Transverse colon (tissue), 4 donors: ENCODE measurements around the gene FRAT2. TPM values are rescaled to one million over a fixed set of nuclear protein-coding genes. Genes with fewer than 3 reads are reported as not detected.

Experiments
- DNase-seq: peaks from one replicate; pipeline ENCODE4 v3.0.0-alpha.2; 2019
- H3K27ac ChIP-seq, 4 donors: fragments of 200-600 bp; sonication (generic); 2 replicates each; pipeline ENCODE4 v1.5.1; 2016 to 2018; ENCODE audit warnings: inconsistent platforms in 4 of 4
- H3K27me3 ChIP-seq: fragments of 200-600 bp; sonication (generic); 2 replicates; pipeline ENCODE4 v1.5.1; 2017; ENCODE audit warnings: inconsistent platforms
- H3K36me3 ChIP-seq, 4 donors: fragments of 200-600 bp; sonication (generic); 2 replicates each; pipeline ENCODE4 v1.5.1; 2017 to 2019; ENCODE audit warnings: inconsistent platforms in 4 of 4
- H3K4me1 ChIP-seq, 4 donors: fragments of 200-600 bp; sonication (generic); 2 replicates each; pipeline ENCODE4 v1.5.1; 2017 to 2020; ENCODE audit warnings: inconsistent platforms in 4 of 4
- H3K4me3 ChIP-seq, 4 donors: fragments of 200-600 bp; sonication (generic); 1 replicate in 1 of 4; 2 replicates in 3 of 4; pipeline versions ENCODE4 v1.5.1 to v1.6.1; 2017 to 2019; ENCODE audit warnings: inconsistent platforms in 4 of 4
- H3K9me3 ChIP-seq, 2 donors: fragments of 200-600 bp; sonication (generic); 2 replicates each; pipeline ENCODE4 v1.5.1; 2017 to 2019; ENCODE audit warnings: inconsistent platforms in 2 of 2
- CTCF ChIP-seq, 5 experiments: fragments of 200-600 bp in 3 of 5; fragments of 450-650 bp in 2 of 5; sonication (generic) in 3 of 5; IDR thresholded peaks; 1 replicate in 2 of 5; 2 replicates in 3 of 5; pipeline ENCODE4 v1.5.1; 2016 to 2017; ENCODE audit warnings: antibody characterized with exemption in 5 of 5, inconsistent platforms in 3 of 5, mild to moderate bottlenecking in 2 of 5, moderate library complexity in 1 of 5
- EP300 ChIP-seq: sonication (generic); formaldehyde crosslinking; IDR thresholded peaks from one replicate; pipeline ENCODE4 v1.6.1; 2017; ENCODE audit warnings: antibody characterized with exemption, low read depth
- POLR2A ChIP-seq: fragments of 450-650 bp; IDR thresholded peaks from one replicate; pipeline ENCODE4 v1.6.1; 2016; ENCODE audit warnings: antibody characterized with exemption, mild to moderate bottlenecking, moderate library complexity
- POLR2AphosphoS5 ChIP-seq, 3 donors: sonication (generic); formaldehyde crosslinking; IDR thresholded peaks; one replicate each; pipeline ENCODE4 v1.6.1; 2016; ENCODE audit warnings: antibody characterized with exemption in 3 of 3
- WGBS, 2 donors: methylation state at CpG; one replicate each; pipeline ENCODE4 v1.1.5; 2018; ENCODE audit warnings: low coverage in 1 of 2; 5-methylcytosine and 5-hydroxymethylcytosine counted together
- in situ Hi-C, 4 donors: fragments of 200-750 bp; cut with MboI; loops; one replicate each; pipeline versions ENCODE4 v1.15.0 to v1.15.1; 2017; ENCODE audit warnings: low sequenced_read_pairs in 3 of 4, low pct_ligation_motif_present in 1 of 4, low pct_unique_long_range_greater_than_20kb in 1 of 4
- intact Hi-C: fragments of 100-400 bp; cut with DNase I; formaldehyde crosslinking; loops from one replicate; pipeline ENCODE4 v1.15.1; 2023; ENCODE audit warnings: low total_unique reads
- total RNA-seq, 4 donors: library from RNA; depleted of rRNA; stranded (reverse); fragments of >200 nt; gene quantifications; one replicate each; pipeline ENCODE4 v1.1.0, GENCODE V29; 2016

Gene FRAT2
- total RNA-seq, 4 donors from 2014 or later, result 46.4 to 72.2 (median 54.6) TPM

DNA sequence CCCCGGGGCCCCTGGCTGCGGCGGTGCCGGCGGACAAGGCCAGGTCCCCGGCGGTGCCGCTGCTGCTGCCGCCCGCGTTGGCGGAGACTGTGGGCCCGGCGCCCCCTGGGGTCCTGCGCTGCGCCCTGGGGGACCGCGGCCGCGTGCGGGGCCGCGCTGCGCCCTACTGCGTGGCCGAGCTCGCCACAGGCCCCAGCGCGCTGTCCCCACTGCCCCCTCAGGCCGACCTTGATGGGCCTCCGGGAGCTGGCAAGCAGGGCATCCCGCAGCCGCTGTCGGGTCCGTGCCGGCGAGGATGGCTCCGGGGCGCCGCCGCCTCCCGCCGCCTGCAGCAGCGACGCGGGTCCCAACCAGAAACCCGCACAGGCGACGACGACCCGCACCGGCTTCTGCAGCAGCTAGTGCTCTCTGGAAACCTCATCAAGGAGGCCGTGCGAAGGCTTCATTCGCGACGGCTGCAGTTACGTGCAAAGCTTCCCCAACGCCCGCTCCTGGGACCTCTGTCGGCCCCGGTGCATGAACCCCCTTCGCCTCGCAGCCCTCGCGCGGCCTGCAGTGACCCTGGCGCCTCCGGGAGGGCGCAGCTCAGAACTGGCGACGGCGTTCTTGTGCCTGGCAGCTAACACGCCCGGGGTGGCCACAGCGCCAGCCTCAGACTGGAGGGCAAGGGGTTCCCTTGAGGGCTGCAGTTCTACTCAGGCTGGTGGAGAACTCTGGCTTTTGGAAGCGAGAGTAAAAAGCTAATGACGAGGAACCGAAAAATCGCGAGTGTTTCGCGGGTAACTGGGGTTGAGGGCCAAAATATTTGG lies 14.7 kb downstream of the FRAT2 start:
- H3K4me1 ChIP-seq, result peaks cover 7 to 27% (median 21%) of the 10 kb centered on the region in 4 donors
- H3K36me3 ChIP-seq, result no peaks in the 10 kb centered on the region
- H3K27ac ChIP-seq, result peak overlapping the region; percentile 92 to 98 (median 96)
- peak; percentile 74 for DNase-seq
- WGBS, 2 donors, result 1% methylated on average over 33 of the region's 83 CpGs; no CpG with 5 or more reads in 1 of the 2 donors
- intact Hi-C loops, result no loop called here
- H3K27me3 ChIP-seq, result no peaks in the 10 kb centered on the region
- TF ChIP-seq EP300 (no peak), CTCF (IDR thresholded peaks at IDR 0.05) (peak in 2 of 5 experiments; percentile 10 to 16), POLR2AphosphoS5 (IDR thresholded peaks at IDR 0.05) (peak; percentile 43 to 72 (median 62)), POLR2A (peak; percentile 67)
- peak overlapping the region; percentile 72 to 84 (median 75) for H3K4me3 ChIP-seq
- in situ Hi-C loops, result no loop called here
- no peaks in the 10 kb centered on the region for H3K9me3 ChIP-seq

GRCh38 chr10:97318772-97319651 lies 15.5 kb downstream of the FRAT2 start, which contains the start of gene FRAT1:
FRAT1 (plus strand) TSS chr10:97319271; CDS start chr10:97319454, 183 bp downstream.
- 0% methylated on average over 7 to 27 of the region's 79 CpGs for WGBS, 2 donors
- in situ Hi-C loops, result no loop called here
- peak within 1 kb of the TSS; percentile 72 to 84 (median 75) for H3K4me3 ChIP-seq
- intact Hi-C loops, result no loop called here
- TF ChIP-seq POLR2A (peak; percentile 82), CTCF (IDR thresholded peaks at IDR 0.05) (peak in 1 of 5 experiments; percentile 24), POLR2AphosphoS5 (IDR thresholded peaks at IDR 0.05) (peak; percentile 71 to 91 (median 81)), EP300 (no peak)
- peak; percentile 93 for DNase-seq
- peak within 1 kb of the TSS; percentile 92 to 98 (median 96) for H3K27ac ChIP-seq
- H3K4me1 ChIP-seq, result peaks cover 7 to 27% (median 21%) of the 10 kb centered on the region in 4 donors
- H3K9me3 ChIP-seq, result no peaks in the 10 kb centered on the region
- no peaks in the 10 kb centered on the region for H3K36me3 ChIP-seq
- H3K27me3 ChIP-seq, result no peaks in the 10 kb centered on the region

GRCh38 chr10:97314671-97315070 lies 19.9 kb downstream of the FRAT2 start:
- H3K36me3 ChIP-seq, result no peaks in the 10 kb centered on the region
- H3K4me1 ChIP-seq, result peaks cover 0 to 5% (median 4%) of the 10 kb centered on the region in 4 donors
- WGBS, 2 donors, result 51 to 57% methylated on average over 4 of the region's 4 CpGs
- no peak overlapping the region for H3K4me3 ChIP-seq
- intact Hi-C loops, result no loop called here
- no peaks in the 10 kb centered on the region for H3K9me3 ChIP-seq
- in situ Hi-C loops, result no loop called here
- no peak for DNase-seq
- TF ChIP-seq POLR2A (no peak), POLR2AphosphoS5 (IDR thresholded peaks at IDR 0.05) (no peak), EP300 (no peak), CTCF (IDR thresholded peaks at IDR 0.05) (no peak)
- H3K27ac ChIP-seq, result no peak overlapping the region
- H3K27me3 ChIP-seq, result no peaks in the 10 kb centered on the region

DNA sequence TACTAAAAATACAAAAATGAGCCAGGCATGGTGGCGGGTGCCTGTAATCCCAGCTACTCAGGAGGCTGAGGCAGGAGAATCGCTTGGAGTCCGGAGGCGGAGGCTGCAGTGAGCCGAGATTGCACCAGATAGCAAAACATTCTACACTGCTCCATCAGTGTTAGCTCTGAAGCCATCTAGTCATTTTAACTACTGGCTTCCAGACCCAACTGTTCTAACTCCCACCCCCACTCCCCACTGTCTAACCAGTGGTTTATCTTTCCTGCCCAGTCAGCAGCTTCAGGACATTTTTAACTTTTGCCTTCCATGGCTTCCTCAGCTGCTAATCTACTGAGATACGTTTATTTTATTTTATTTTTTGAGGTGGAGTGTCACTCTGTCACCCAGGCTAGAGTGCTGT lies 21.6 kb downstream of the FRAT2 start:
- in situ Hi-C loops, result no loop called here

More for the DNA sequence above, 21.6 kb downstream of the FRAT2 start:
- DNase-seq, result no peak
- Histone ChIP-seq H3K4me3 (no peak overlapping the region), H3K27me3 (no peaks in the 10 kb centered on the region), H3K4me1 (no peaks in the 10 kb centered on the region), H3K9me3 (no peaks in the 10 kb centered on the region), H3K27ac (no peak overlapping the region), H3K36me3 (no peaks in the 10 kb centered on the region)
- intact Hi-C loops, result no loop called here
- TF ChIP-seq POLR2AphosphoS5 (IDR thresholded peaks at IDR 0.05), result no peak
- no peak for TF ChIP-seq EP300
- TF ChIP-seq CTCF (IDR thresholded peaks at IDR 0.05), result no peak
- no peak for TF ChIP-seq POLR2A
- 86 to 93% methylated on average over 5 to 6 of the region's 6 CpGs for WGBS, 2 donors
